ENCODE data around the gene PHF20. TPM values are rescaled to one million over a fixed set of nuclear protein-coding genes. Genes with fewer than 3 reads are reported as not detected.
"Not testable (repeated sequence)": the region's sequence is repeated elsewhere in the genome, so short reads cannot be mapped to it uniquely, and the experiment has no call there.

The PHF20 gene
- total and polyA plus RNA-seq, 2 of the 8 experiments (the other 6 are each of a cell fraction or from before 2014, with no cell fraction given) = 25.6 to 70.1 TPM

DNA sequence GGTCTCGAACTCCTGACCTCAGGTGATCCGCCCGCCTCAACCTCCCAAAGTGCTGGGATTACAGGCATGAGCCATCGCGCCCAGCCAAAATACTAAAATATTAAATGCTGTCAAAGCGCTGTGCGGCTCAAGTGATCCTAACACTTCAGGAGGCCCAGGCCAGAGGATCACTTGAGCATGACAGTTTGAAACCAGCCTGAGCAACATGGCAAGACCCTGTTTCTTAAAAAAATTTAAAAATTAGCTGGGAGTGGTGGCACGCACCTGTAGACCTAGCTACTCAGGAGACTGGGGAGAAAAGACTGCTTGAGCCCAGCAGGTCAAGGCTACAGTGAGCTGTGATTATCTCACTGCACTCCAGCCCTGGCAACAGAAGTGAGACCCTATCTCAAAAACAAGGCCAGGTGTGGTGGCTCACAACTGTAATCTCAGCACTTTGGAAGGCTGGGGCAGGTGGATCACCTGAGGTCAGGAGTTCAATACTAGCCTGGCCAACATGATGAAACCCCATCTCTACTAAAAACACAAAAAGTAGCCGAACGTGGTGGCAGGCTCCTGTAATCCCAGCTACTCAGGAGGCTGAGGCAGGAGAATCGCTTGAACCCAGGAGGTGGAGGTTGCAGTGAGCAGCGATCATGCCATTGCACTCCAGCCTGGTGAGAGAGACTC lies 48.0 kb upstream of the PHF20 start:
- CTCF ChIA-PET (ENCODE audit: partially characterized antibody) = interaction anchor here (0.6 kb wide), 1 partner anchor 125 kb away, joined by 4 read pairs; no protein-coding TSS in a partner anchor
- not testable (repeated sequence) for FAIRE-seq
- POLR2A ChIA-PET (ENCODE audit: partially characterized antibody) = interaction anchor here (0.9 to 45.3 kb wide), 5 partner anchors 6 to 76 kb away, joined by 3 to 2341 read pairs (median 3); partner anchors contain the start of genes NFS1, RBM39 and ROMO1

More for the DNA sequence above, 48.0 kb upstream of the PHF20 start:
- DNase-seq (ENCODE audit: low read depth in 1 of 2, low spot score in 2 of 2); H2BK5ac ChIP-seq (ENCODE audit: low read depth, low read length); H3K56ac ChIP-seq (replicated peaks; ENCODE audit: insufficient read length, low read depth, low read length); H3K23ac ChIP-seq (ENCODE audit: insufficient read length); H3K14ac ChIP-seq (ENCODE audit: insufficient read length); H3K4me3 ChIP-seq (ENCODE audit: extremely low read depth in 1 of 4, insufficient read depth in 2 of 4, low read depth in 3 of 4, low read length in 4 of 4); H3K9me3 ChIP-seq (ENCODE audit: insufficient read depth in 2 of 2, low read depth in 1 of 2, low read length in 1 of 2); H4K5ac ChIP-seq (ENCODE audit: insufficient read length, low read depth, low read length); H3K27me3 ChIP-seq (replicated peaks in 1 of 4; ENCODE audit: control insufficient read depth in 3 of 4, extremely low read depth in 1 of 4, insufficient read depth in 3 of 4, low read length in 3 of 4); H4K91ac ChIP-seq (replicated peaks; ENCODE audit: insufficient read length, low read length); H3K23me2 ChIP-seq (ENCODE audit: low read depth, low read length); H2BK20ac ChIP-seq (ENCODE audit: low read length); H3K18ac ChIP-seq (ENCODE audit: extremely low read depth, low read length); H3K4me1 ChIP-seq (replicated peaks in 1 of 4; ENCODE audit: control insufficient read depth in 3 of 4, insufficient read depth in 4 of 4, low read length in 3 of 4); H3K27ac ChIP-seq (ENCODE audit: low read depth, low read length); H3K4ac ChIP-seq (replicated peaks; ENCODE audit: insufficient read length, low read depth, low read length); H2AFZ ChIP-seq (ENCODE audit: low read length); H3K9ac ChIP-seq (replicated peaks in 1 of 4; ENCODE audit: extremely low read depth in 1 of 4, low read depth in 3 of 4, low read length in 3 of 4); H2BK15ac ChIP-seq (ENCODE audit: low read length); H4K8ac ChIP-seq (ENCODE audit: extremely low read depth, insufficient read depth, low read length); H3K4me2 ChIP-seq (ENCODE audit: insufficient read depth in 1 of 2, low read depth in 2 of 2, low read length in 2 of 2); H2AK5ac ChIP-seq (ENCODE audit: low read depth, low read length); H2BK120ac ChIP-seq (replicated peaks; ENCODE audit: low read depth, low read length); H2BK12ac ChIP-seq (ENCODE audit: low read depth, low read length): not testable (repeated sequence)
- WGBS, 2 experiments (ENCODE audit: extremely low coverage in 1 of 2, insufficient coverage in 1 of 2, insufficient read length in 1 of 2, insufficient replicate concordance in 2 of 2, low coverage in 1 of 2, low lambda C conversion rate in 2 of 2, missing lambda C conversion rate in 1 of 2) = 97% methylated on average over 12 of the region's 12 CpGs; no CpG with 5 or more reads in 1 of the 2 experiments
- Histone ChIP-seq H3K79me1 (ENCODE audit: low read depth, low read length) (peaks cover 12% of the 10 kb centered on the region), H3K36me3 (ENCODE audit: control insufficient read depth in 2 of 4, insufficient read depth in 4 of 4, low read length in 3 of 4) (peaks cover 65 to 99% (median 92%) of the 10 kb centered on the region in 4 experiments), H3K79me2 (ENCODE audit: control insufficient read depth in 1 of 2, insufficient read depth in 2 of 2, low read length in 2 of 2) (peaks cover 0 to 87% of the 10 kb centered on the region in 2 experiments; a peak in 2 of 4 replicates), H4K20me1 (replicated peaks in 1 of 2; ENCODE audit: control insufficient read depth in 1 of 2, insufficient read depth in 2 of 2, low read length in 2 of 2) (peaks cover 19 to 21% of the 10 kb centered on the region in 2 experiments)
